ENCODE data around the gene C1orf159.

GRCh38 chr1:1043921-1044320 lies 72.0 kb downstream of the C1orf159 start:
- TF ChIP-seq CTCF (IDR thresholded peaks at IDR 0.05; ENCODE audit: insufficient read depth, low read length, poor library complexity, severe bottlenecking): no peak
- TF ChIP-seq EZH2phosphoT487 (conservative IDR thresholded peaks at IDR 0.05; ENCODE audit: low read length): no peak
